Loucy (cell line): ENCODE data around the gene MRPL20.

ENCODE experiments used
- CTCF ChIP-seq: fragments of 200-600 bp; sonication (generic); conservative IDR thresholded peaks from 2 replicates; pipeline ENCODE4 v1.5.1; 2014; ENCODE audit warnings: mild to moderate bottlenecking, antibody characterized with exemption, low read length
- EZH2phosphoT487 ChIP-seq: fragments of 200-600 bp; IDR thresholded peaks from 2 replicates; pipeline ENCODE4 v1.6.1; 2018; ENCODE audit warnings: antibody characterized with exemption, mild to moderate bottlenecking, moderate library complexity, borderline replicate concordance

- TF ChIP-seq CTCF (no peak), EZH2phosphoT487 (no peak)
Observed at GRCh38 chr1:1418464-1419362, 11.6 kb upstream of the MRPL20 start.
